Mesendoderm (in vitro differentiated cells): ENCODE results near the gene FEM1C.

Experiments used
- DNase-seq: peaks from one replicate; pipeline ENCODE4 v3.0.0; 2013
- H2AK5ac ChIP-seq: 2 replicates; pipeline ENCODE4 v1.6.1; 2013; ENCODE audit warnings: low read length, inconsistent platforms
- H2BK120ac ChIP-seq: 2 replicates; pipeline ENCODE4 v1.6.1; 2013; ENCODE audit warnings: low read depth, mild to moderate bottlenecking, low read length, moderate library complexity, mixed read lengths
- H2BK15ac ChIP-seq: replicated peaks from 2 replicates; pipeline ENCODE4 v1.6.1; 2013; ENCODE audit warnings: low read depth, mild to moderate bottlenecking, moderate library complexity
- H2BK5ac ChIP-seq: 2 replicates; pipeline ENCODE4 v1.6.1; 2013; ENCODE audit warnings: low read length, inconsistent platforms
- H3K18ac ChIP-seq: 2 replicates; pipeline ENCODE4 v1.6.1; 2013; ENCODE audit warnings: mild to moderate bottlenecking, low read length, mixed read lengths
- H3K23ac ChIP-seq: one replicate; pipeline ENCODE4 v1.6.1; 2013; ENCODE audit warnings: low read length
- H3K27ac ChIP-seq: 2 replicates; pipeline ENCODE4 v1.5.1; 2013; ENCODE audit warnings: low read depth, mild to moderate bottlenecking, inconsistent platforms, low read length, moderate library complexity
- H3K27me3 ChIP-seq: 2 replicates; pipeline ENCODE4 v1.6.1; 2013; ENCODE audit warnings: low read length, control low read depth, mild to moderate bottlenecking, inconsistent platforms; ENCODE audit not compliant: insufficient read depth, poor library complexity
- H3K36me3 ChIP-seq: 2 replicates; pipeline ENCODE4 v1.6.1; 2013; ENCODE audit warnings: low read length, inconsistent platforms; ENCODE audit not compliant: control insufficient read depth, insufficient read depth
- H3K4ac ChIP-seq: one replicate; pipeline ENCODE4 v1.6.1; 2013; ENCODE audit warnings: low read depth, mild to moderate bottlenecking, low read length, moderate library complexity
- H3K4me1 ChIP-seq: 2 replicates; pipeline ENCODE4 v1.6.1; 2013; ENCODE audit warnings: low read depth, low read length, inconsistent platforms; ENCODE audit not compliant: control insufficient read depth
- H3K4me2 ChIP-seq: 2 replicates; pipeline ENCODE4 v1.6.1; 2013; ENCODE audit warnings: low read length
- H3K4me3 ChIP-seq: 2 replicates; pipeline ENCODE4 v1.5.1; 2013; ENCODE audit warnings: mild to moderate bottlenecking, low read length
- H3K56ac ChIP-seq: one replicate; pipeline ENCODE4 v1.6.1; 2013; ENCODE audit warnings: low read length
- H3K79me1 ChIP-seq: 2 replicates; pipeline ENCODE4 v1.6.1; 2013; ENCODE audit warnings: low read length, inconsistent platforms
- H3K79me2 ChIP-seq: 2 replicates; pipeline ENCODE4 v1.6.1; 2013; ENCODE audit warnings: mild to moderate bottlenecking, low read length; ENCODE audit not compliant: control insufficient read depth, insufficient read depth
- H3K9ac ChIP-seq: 2 replicates; pipeline ENCODE4 v1.6.1; 2013; ENCODE audit warnings: low read length, inconsistent platforms
- H4K5ac ChIP-seq: one replicate; pipeline ENCODE4 v1.6.1; 2013; ENCODE audit warnings: low read length
- H4K8ac ChIP-seq: one replicate; pipeline ENCODE4 v1.6.1; 2013; ENCODE audit warnings: low read depth, mild to moderate bottlenecking, control low read depth, low read length, moderate library complexity
- WGBS: extraction: QIAGEN DNeasy Blood & Tissue Kit; methylation state at CpG from one replicate; pipeline ENCODE4 v1.1.7; 2013; ENCODE audit warnings: low lambda C conversion rate, missing lambda C conversion rate; ENCODE audit not compliant: insufficient coverage; ENCODE audit errors: extremely low coverage; 5-methylcytosine and 5-hydroxymethylcytosine counted together

FEM1C gene

GRCh38 chr5:115568668-115569067, 24.1 kb upstream of the FEM1C start:
- no peak overlapping the region for H3K56ac ChIP-seq
- no peak overlapping the region for H2BK15ac ChIP-seq
- no peak overlapping the region for H3K4ac ChIP-seq
- H2BK5ac ChIP-seq: no peak overlapping the region
- no peaks in the 10 kb centered on the region for H3K4me1 ChIP-seq
- no peak overlapping the region for H3K23ac ChIP-seq
- H3K79me2 ChIP-seq: no peaks in the 10 kb centered on the region
- H2AK5ac ChIP-seq: no peak overlapping the region
- H4K5ac ChIP-seq: no peak overlapping the region
- H3K79me1 ChIP-seq: no peaks in the 10 kb centered on the region
- H3K9ac ChIP-seq: no peak overlapping the region
- no peaks in the 10 kb centered on the region for H3K27me3 ChIP-seq
- WGBS: no CpG with 5 or more reads among the region's 1 CpG
- H3K4me3 ChIP-seq: no peak overlapping the region
- H4K8ac ChIP-seq: no peak overlapping the region
- H3K18ac ChIP-seq: no peak overlapping the region
- H3K27ac ChIP-seq: no peak overlapping the region
- H2BK120ac ChIP-seq: no peak overlapping the region
- H3K4me2 ChIP-seq: no peak overlapping the region
- DNase-seq: no peak
- H3K36me3 ChIP-seq: no peaks in the 10 kb centered on the region

- WGBS: no CpG with 5 or more reads among the region's 2 CpGs
- no peak overlapping the region for H3K9ac ChIP-seq
- H3K23ac ChIP-seq: no peak overlapping the region
- no peak overlapping the region for H3K4me2 ChIP-seq
- H2BK15ac ChIP-seq: no peak overlapping the region
- H3K4me3 ChIP-seq: no peak overlapping the region
- no peaks in the 10 kb centered on the region for H3K79me2 ChIP-seq
- H4K5ac ChIP-seq: no peak overlapping the region
- H2AK5ac ChIP-seq: no peak overlapping the region
- H3K4ac ChIP-seq: no peak overlapping the region
- peak overlapping the region; percentile 39 for H2BK5ac ChIP-seq
- H3K4me1 ChIP-seq: no peaks in the 10 kb centered on the region
- DNase-seq: peak; percentile 37
- H2BK120ac ChIP-seq: no peak overlapping the region
- no peak overlapping the region for H3K18ac ChIP-seq
- H3K27me3 ChIP-seq: no peaks in the 10 kb centered on the region
- no peak overlapping the region for H3K56ac ChIP-seq
- H3K36me3 ChIP-seq: no peaks in the 10 kb centered on the region
- H3K27ac ChIP-seq: no peak overlapping the region
- no peaks in the 10 kb centered on the region for H3K79me1 ChIP-seq
- H4K8ac ChIP-seq: no peak overlapping the region
These were observed 20.7 kb upstream of the FEM1C start for GRCh38 chr5:115565233-115565632.

GRCh38 chr5:115561176-115561575, 16.6 kb upstream of the FEM1C start:
- Histone ChIP-seq H3K9ac (no peak overlapping the region), H3K56ac (no peak overlapping the region), H3K4me2 (no peak overlapping the region), H3K4me1 (peaks cover 3% of the 10 kb centered on the region), H3K36me3 (no peaks in the 10 kb centered on the region), H4K8ac (no peak overlapping the region), H3K79me1 (no peaks in the 10 kb centered on the region), H3K79me2 (no peaks in the 10 kb centered on the region), H3K4me3 (no peak overlapping the region), H3K27me3 (no peaks in the 10 kb centered on the region), H3K23ac (no peak overlapping the region), H4K5ac (no peak overlapping the region), H3K18ac (no peak overlapping the region), H2AK5ac (no peak overlapping the region), H3K4ac (no peak overlapping the region), H2BK5ac (no peak overlapping the region), H2BK15ac (no peak overlapping the region), H3K27ac (no peak overlapping the region), H2BK120ac (no peak overlapping the region)
- no peak for DNase-seq
- WGBS: 100% methylated on average over 1 of the region's 3 CpGs

GRCh38 chr5:115559524-115559923, 14.9 kb upstream of the FEM1C start:
- no peak overlapping the region for H2AK5ac ChIP-seq
- no peak for DNase-seq
- no peaks in the 10 kb centered on the region for H3K27me3 ChIP-seq
- H3K79me2 ChIP-seq: no peaks in the 10 kb centered on the region
- H3K9ac ChIP-seq: no peak overlapping the region
- no peak overlapping the region for H2BK5ac ChIP-seq
- H3K27ac ChIP-seq: no peak overlapping the region
- H3K4ac ChIP-seq: no peak overlapping the region
- no peak overlapping the region for H4K5ac ChIP-seq
- no peaks in the 10 kb centered on the region for H3K36me3 ChIP-seq
- no peak overlapping the region for H3K18ac ChIP-seq
- H2BK120ac ChIP-seq: no peak overlapping the region
- no peak overlapping the region for H3K56ac ChIP-seq
- no peaks in the 10 kb centered on the region for H3K79me1 ChIP-seq
- no peak overlapping the region for H4K8ac ChIP-seq
- no peak overlapping the region for H3K4me3 ChIP-seq
- H2BK15ac ChIP-seq: no peak overlapping the region
- H3K4me2 ChIP-seq: no peak overlapping the region
- peaks cover 3% of the 10 kb centered on the region for H3K4me1 ChIP-seq
- H3K23ac ChIP-seq: no peak overlapping the region

GRCh38 chr5:115558388-115558956, 13.9 kb upstream of the FEM1C start:
- Histone ChIP-seq H3K27ac (no peak overlapping the region), H3K4me2 (no peak overlapping the region), H3K9ac (no peak overlapping the region), H3K4ac (no peak overlapping the region), H3K79me1 (no peaks in the 10 kb centered on the region), H3K79me2 (no peaks in the 10 kb centered on the region), H2BK5ac (no peak overlapping the region), H2BK15ac (no peak overlapping the region), H3K23ac (no peak overlapping the region), H3K4me3 (no peak overlapping the region), H3K18ac (no peak overlapping the region), H4K8ac (no peak overlapping the region), H2AK5ac (no peak overlapping the region), H4K5ac (no peak overlapping the region), H3K4me1 (peaks cover 3% of the 10 kb centered on the region), H2BK120ac (no peak overlapping the region), H3K27me3 (no peaks in the 10 kb centered on the region), H3K36me3 (no peaks in the 10 kb centered on the region), H3K56ac (no peak overlapping the region)
- DNase-seq: no peak
- no CpG with 5 or more reads among the region's 4 CpGs for WGBS

GRCh38 chr5:115557667-115558387, 13.3 kb upstream of the FEM1C start:
- no peak overlapping the region for H4K8ac ChIP-seq
- H3K23ac ChIP-seq: no peak overlapping the region
- no peak overlapping the region for H3K4me3 ChIP-seq
- H3K18ac ChIP-seq: no peak overlapping the region
- no peak overlapping the region for H3K4me2 ChIP-seq
- H2BK15ac ChIP-seq: no peak overlapping the region
- no peak overlapping the region for H3K27ac ChIP-seq
- no peak overlapping the region for H3K9ac ChIP-seq
- H3K79me1 ChIP-seq: no peaks in the 10 kb centered on the region
- H3K36me3 ChIP-seq: no peaks in the 10 kb centered on the region
- WGBS: no CpG with 5 or more reads among the region's 3 CpGs
- no peak overlapping the region for H4K5ac ChIP-seq
- H3K4me1 ChIP-seq: peaks cover 3% of the 10 kb centered on the region
- no peak overlapping the region for H3K56ac ChIP-seq
- H3K4ac ChIP-seq: no peak overlapping the region
- no peak overlapping the region for H2BK5ac ChIP-seq
- H3K79me2 ChIP-seq: no peaks in the 10 kb centered on the region
- H2AK5ac ChIP-seq: no peak overlapping the region
- no peaks in the 10 kb centered on the region for H3K27me3 ChIP-seq
- H2BK120ac ChIP-seq: no peak overlapping the region
- DNase-seq: no peak
